H1 (cell line): ENCODE data around the gene UBAP2L. TPM values are rescaled to one million over a fixed set of nuclear protein-coding genes. Genes with fewer than 3 reads are reported as not detected.

Experiments used
- BRCA1 ChIP-seq: IDR thresholded peaks from 2 replicates; pipeline ENCODE4 v1.6.1; 2012; ENCODE audit warnings: low read depth, low read length, improper control_type of control experiment
- EGR1 ChIP-seq: IDR thresholded peaks from 2 replicates; pipeline ENCODE4 v1.6.1; 2011; ENCODE audit warnings: low read depth, low read length, borderline replicate concordance
- KDM4A ChIP-seq: IDR thresholded peaks from one replicate; pipeline ENCODE4 v1.7.1; 2012; ENCODE audit warnings: low read depth, mild to moderate bottlenecking, moderate library complexity, low read length, inconsistent platforms; ENCODE audit not compliant: severe bottlenecking
- SIRT6 ChIP-seq: IDR thresholded peaks from one replicate; pipeline ENCODE4 v1.7.1; 2012; ENCODE audit warnings: low read length, inconsistent platforms
- SP1 ChIP-seq: IDR thresholded peaks from 2 replicates; pipeline ENCODE4 v1.6.1; 2011; ENCODE audit warnings: low read depth, low read length
- USF2 ChIP-seq: IDR thresholded peaks from 2 replicates; pipeline ENCODE4 v1.6.1; 2011; ENCODE audit warnings: low read length, improper control_type of control experiment
- polyA plus RNA-seq, 7 experiments: library from polyadenylated mRNA; depleted of rRNA in 3 of 7; stranded (reverse) in 5 of 7; unstranded in 2 of 7; fragments of >200 nt in 5 of 7; fragments of 200-250 nt in 2 of 7; gene quantifications; 1 replicate in 5 of 7; 2 replicates in 1 of 7; 4 replicates in 1 of 7; pipeline versions ENCODE4 v1.2.1 to v1.2.3, GENCODE V29; 2011 to 2013; ENCODE audit warnings: missing spikeins in 2 of 7, mixed read lengths in 2 of 7
- total RNA-seq: library from RNA; stranded (reverse); fragmentation: NEBNext Ultra II Directional; extraction: Animal tissue kit (Norgen Biotek cat#: 25700); gene quantifications from 2 replicates; pipeline ENCODE4 v1.2.1, GENCODE V29; 2021

UBAP2L gene
- total and polyA plus RNA-seq, 2 of the 8 experiments (the other 6 are each of a cell fraction or from before 2014, with no cell fraction given) = 254 to 349 TPM

- TF ChIP-seq USF2 = no peak
- TF ChIP-seq BRCA1 = no peak
- TF ChIP-seq EGR1 = no peak
- TF ChIP-seq KDM4A = no peak
- TF ChIP-seq SP1 = no peak
- TF ChIP-seq SIRT6 = no peak
Measured at GRCh38 chr1:154174654-154175053, 46.1 kb upstream of the UBAP2L start (continued).
